Fibroblast of lung (primary cell): ENCODE data around the gene SRGAP1. TPM values are rescaled to one million over a fixed set of nuclear protein-coding genes. Genes with fewer than 3 reads are reported as not detected.

Experiments used
- DNase-seq, 2 donors: peaks; one replicate each; pipeline versions ENCODE4 v3.0.0 to v3.0.0-alpha.2; 2010; ENCODE audit warnings: low read depth in 2 of 2
- H2AFZ ChIP-seq: 2 replicates; pipeline ENCODE4 v1.5.1; 2012; ENCODE audit warnings: low read length, control low read depth, inconsistent platforms
- H3K27ac ChIP-seq: 2 replicates; pipeline ENCODE4 v1.5.1; 2011; ENCODE audit warnings: low read length, control low read depth; ENCODE audit not compliant: insufficient read depth
- H3K27me3 ChIP-seq: 2 replicates; pipeline ENCODE4 v1.5.1; 2011; ENCODE audit warnings: mild to moderate bottlenecking, low read length; ENCODE audit not compliant: control insufficient read depth, insufficient read depth
- H3K36me3 ChIP-seq: 2 replicates; pipeline ENCODE4 v1.5.1; 2011; ENCODE audit warnings: low read length; ENCODE audit not compliant: control insufficient read depth, insufficient read depth
- H3K4me1 ChIP-seq: 2 replicates; pipeline ENCODE4 v1.5.1; 2011; ENCODE audit warnings: low read length; ENCODE audit not compliant: control insufficient read depth, insufficient read depth; ENCODE audit errors: extremely low read depth
- H3K4me2 ChIP-seq: 2 replicates; pipeline ENCODE4 v1.5.1; 2011; ENCODE audit warnings: low read length, control low read depth; ENCODE audit not compliant: insufficient read depth; ENCODE audit errors: extremely low read depth
- H3K4me3 ChIP-seq, 4 experiments: fragments of 200-600 bp in 1 of 4; sonication (generic) in 1 of 4; replicated peaks in 1 of 4; 2 replicates each; pipeline ENCODE4 v1.5.1; 2011 to 2016; ENCODE audit warnings: low read length in 4 of 4, low read depth in 3 of 4, mild to moderate bottlenecking in 3 of 4, control low read depth in 2 of 4, inconsistent platforms in 1 of 4, mixed read lengths in 1 of 4; ENCODE audit not compliant: insufficient read depth in 1 of 4; ENCODE audit errors: control extremely low read depth in 1 of 4
- H3K79me2 ChIP-seq: 2 replicates; pipeline ENCODE4 v1.5.1; 2012; ENCODE audit warnings: mild to moderate bottlenecking, low read length, inconsistent platforms; ENCODE audit not compliant: control insufficient read depth, insufficient read depth
- H3K9ac ChIP-seq: 2 replicates; pipeline ENCODE4 v1.5.1; 2011; ENCODE audit warnings: mild to moderate bottlenecking, low read length, control low read depth; ENCODE audit not compliant: insufficient read depth
- H3K9me3 ChIP-seq: 2 replicates; pipeline ENCODE4 v1.5.1; 2012; ENCODE audit warnings: low read depth, low read length; ENCODE audit not compliant: control insufficient read depth, insufficient read depth
- H4K20me1 ChIP-seq: 2 replicates; pipeline ENCODE4 v1.5.1; 2011; ENCODE audit warnings: low read length; ENCODE audit not compliant: control insufficient read depth, insufficient read depth; ENCODE audit errors: extremely low read depth
- CTCF ChIP-seq, 2 donors: IDR thresholded peaks in 1 of 2; conservative IDR thresholded peaks in 1 of 2; 1 replicate in 1 of 2; 2 replicates in 1 of 2; pipeline ENCODE4 v1.5.1; 2011 to 2012; ENCODE audit warnings: low read length in 2 of 2, control low read depth in 1 of 2, inconsistent platforms in 1 of 2, low read depth in 1 of 2, mild to moderate bottlenecking in 1 of 2
- EZH2 ChIP-seq: IDR thresholded peaks from 2 replicates; pipeline ENCODE4 v1.5.1; 2012; ENCODE audit warnings: low read length, control low read depth, mild to moderate bottlenecking; ENCODE audit errors: missing control alignments
- polyA plus RNA-seq, 2 donors: library from polyadenylated mRNA; depleted of rRNA in 1 of 2; stranded (reverse) in 1 of 2; unstranded in 1 of 2; fragments of >200 nt; gene quantifications; 2 replicates each; pipeline ENCODE4 v1.2.1, GENCODE V29; 2011 to 2012; ENCODE audit warnings: missing spikeins in 1 of 2
- total RNA-seq: library from RNA; depleted of rRNA; stranded (reverse); fragments of >200 nt; gene quantifications from 2 replicates; pipeline ENCODE4 v1.2.1, GENCODE V29; 2014

SRGAP1 gene
- total and polyA plus RNA-seq, 2 donors (not counting 1 experiment from before 2014, with no cell fraction given) = 18.9 to 30.2 TPM

DNA sequence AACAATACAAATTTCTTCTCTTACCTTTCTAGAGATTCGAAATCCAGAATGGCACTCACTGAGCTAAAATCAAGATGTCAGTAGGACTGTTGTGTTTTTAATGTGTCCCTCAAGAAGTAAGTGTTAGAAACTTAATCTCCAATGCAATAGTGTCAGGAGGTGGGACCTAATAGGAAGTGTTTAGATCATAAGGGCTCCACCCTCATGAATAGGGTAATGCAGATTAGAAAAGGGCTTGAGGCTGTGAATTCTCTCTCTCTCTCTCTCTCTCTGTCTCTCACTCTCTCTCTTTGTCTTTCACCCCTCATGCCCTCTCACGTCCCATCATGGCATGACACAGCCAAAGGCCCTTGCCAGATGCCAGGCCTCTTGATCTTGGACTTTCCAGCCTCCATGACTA lies 15.6 kb upstream of the SRGAP1 start:
- no peaks in the 10 kb centered on the region for H3K9me3 ChIP-seq
- H3K79me2 ChIP-seq = no peaks in the 10 kb centered on the region
- H3K27ac ChIP-seq = no peak overlapping the region
- no peaks in the 10 kb centered on the region for H3K4me1 ChIP-seq
- TF ChIP-seq EZH2 (no peak), CTCF (conservative IDR thresholded peaks at IDR 0.05 in 1 of 2, IDR thresholded peaks at IDR 0.05 in 1 of 2; ENCODE audit: low read depth in 1 of 2, low read length in 2 of 2) (no peak)
- H3K4me3 ChIP-seq = no peak overlapping the region
- H3K9ac ChIP-seq = no peak overlapping the region
- DNase-seq = no peak
- no peak overlapping the region for H3K4me2 ChIP-seq
- no peak overlapping the region for H2AFZ ChIP-seq
- H4K20me1 ChIP-seq = no peaks in the 10 kb centered on the region
- no peaks in the 10 kb centered on the region for H3K27me3 ChIP-seq
- no peaks in the 10 kb centered on the region for H3K36me3 ChIP-seq

DNA sequence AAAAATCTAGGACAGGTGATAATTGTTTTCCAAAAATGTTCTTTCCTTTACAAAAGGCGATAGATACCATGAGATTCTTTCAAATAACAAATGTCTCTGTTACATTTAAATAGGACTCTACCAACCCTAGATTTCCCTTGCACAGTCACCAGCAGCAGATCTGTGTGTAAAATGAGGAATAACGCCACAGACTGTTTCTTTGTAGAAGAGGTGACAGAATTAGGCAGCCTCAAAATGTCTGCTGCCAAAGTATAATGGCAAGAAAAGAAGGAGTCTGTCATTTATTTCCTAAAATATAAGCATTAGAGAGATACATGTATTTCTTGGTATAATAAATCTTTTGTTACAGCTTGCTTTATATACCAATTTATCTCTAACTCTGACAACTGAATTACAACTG lies 8.5 kb upstream of the SRGAP1 start:
- Histone ChIP-seq H3K79me2 (no peaks in the 10 kb centered on the region), H3K4me2 (no peak overlapping the region), H3K4me3 (no peak overlapping the region), H3K27me3 (no peaks in the 10 kb centered on the region), H3K27ac (no peak overlapping the region), H4K20me1 (no peaks in the 10 kb centered on the region), H3K36me3 (no peaks in the 10 kb centered on the region), H3K4me1 (no peaks in the 10 kb centered on the region), H3K9ac (no peak overlapping the region), H3K9me3 (no peaks in the 10 kb centered on the region), H2AFZ (no peak overlapping the region)
- DNase-seq = no peak
- TF ChIP-seq EZH2 (no peak), CTCF (conservative IDR thresholded peaks at IDR 0.05 in 1 of 2, IDR thresholded peaks at IDR 0.05 in 1 of 2; ENCODE audit: low read depth in 1 of 2, low read length in 2 of 2) (no peak)

- Histone ChIP-seq H3K4me2 (no peak overlapping the region), H3K79me2 (no peaks in the 10 kb centered on the region), H3K27ac (no peak overlapping the region), H3K9me3 (no peaks in the 10 kb centered on the region), H4K20me1 (no peaks in the 10 kb centered on the region), H3K36me3 (no peaks in the 10 kb centered on the region), H3K27me3 (no peaks in the 10 kb centered on the region), H3K4me3 (no peak overlapping the region), H3K9ac (no peak overlapping the region), H2AFZ (no peak overlapping the region), H3K4me1 (peaks cover 2% of the 10 kb centered on the region)
- TF ChIP-seq CTCF (conservative IDR thresholded peaks at IDR 0.05 in 1 of 2, IDR thresholded peaks at IDR 0.05 in 1 of 2; ENCODE audit: low read depth in 1 of 2, low read length in 2 of 2) = no peak
- TF ChIP-seq EZH2 = no peak
- DNase-seq = no peak
Observed at GRCh38 chr12:63836936-63837335, 7.6 kb upstream of the SRGAP1 start.
